Smooth muscle cell (in vitro differentiated cells): Measurements from ENCODE around the gene SHFL. TPM values are rescaled to one million over a fixed set of nuclear protein-coding genes. Genes with fewer than 3 reads are reported as not detected.

Source experiments
- DNase-seq: peaks from one replicate; lab custom pipeline; 2025; ENCODE audit not compliant: unreplicated experiment; lab: John Stamatoyannopoulos, UW
- H2AFZ ChIP-seq: fragments of 200-600 bp; sonication (generic); 2 replicates; pipeline ENCODE4 v1.6.0; 2016; ENCODE audit warnings: antibody characterized with exemption, low read depth, mild to moderate bottlenecking
- H3F3A ChIP-seq: fragments of 200-600 bp; sonication (generic); 2 replicates; pipeline ENCODE4 v1.6.0; 2017; ENCODE audit warnings: antibody characterized with exemption, low read depth
- H3K27ac ChIP-seq: fragments of 200-600 bp; sonication (generic); 2 replicates; pipeline ENCODE4 v1.5.1; 2016; ENCODE audit warnings: low read depth, mild to moderate bottlenecking
- H3K27me3 ChIP-seq: fragments of 200-600 bp; sonication (generic); 2 replicates; pipeline ENCODE4 v1.6.1; 2016; ENCODE audit warnings: low read depth, mild to moderate bottlenecking
- H3K36me3 ChIP-seq: fragments of 200-600 bp; sonication (generic); 2 replicates; pipeline ENCODE4 v1.5.1; 2016; ENCODE audit warnings: low read depth
- H3K4me1 ChIP-seq: fragments of 200-600 bp; sonication (generic); 2 replicates; pipeline ENCODE4 v1.5.1; 2016; ENCODE audit warnings: low read depth
- H3K4me2 ChIP-seq: fragments of 200-600 bp; sonication (generic); 2 replicates; pipeline ENCODE4 v1.6.0; 2016; ENCODE audit warnings: mild to moderate bottlenecking
- H3K4me3 ChIP-seq: fragments of 200-600 bp; sonication (generic); 2 replicates; pipeline ENCODE4 v1.5.1; 2016; ENCODE audit warnings: mild to moderate bottlenecking
- H3K79me2 ChIP-seq: fragments of 200-600 bp; sonication (generic); 2 replicates; pipeline ENCODE4 v1.6.0; 2016; ENCODE audit warnings: low read depth, mild to moderate bottlenecking
- H3K9ac ChIP-seq: fragments of 200-600 bp; sonication (generic); 2 replicates; pipeline ENCODE4 v1.6.0; 2016; ENCODE audit warnings: low read depth
- H3K9me3 ChIP-seq: fragments of 200-600 bp; sonication (generic); replicated peaks from 2 replicates; pipeline ENCODE4 v1.5.1; 2016; ENCODE audit warnings: low read depth
- H4K20me1 ChIP-seq: fragments of 200-600 bp; sonication (generic); 2 replicates; pipeline ENCODE4 v1.6.0; 2016; ENCODE audit warnings: low read depth
- WGBS: methylation state at CpG from one replicate; pipeline ENCODE4 v1.1.7; 2016; ENCODE audit warnings: low lambda C conversion rate; 5-methylcytosine and 5-hydroxymethylcytosine counted together
- polyA plus RNA-seq: library from polyadenylated mRNA; unstranded; fragments of >200 nt; fragmentation: Nextera tagmentation; extraction: Ambion mirVana; gene quantifications from 2 replicates; pipeline ENCODE4 v1.2.1, GENCODE V29; 2016
- total RNA-seq: library from RNA; depleted of rRNA; stranded (reverse); fragments of >200 nt; gene quantifications from 2 replicates; pipeline ENCODE4 v1.2.3, GENCODE V29; 2014
- TF ChIP-seq, protein P1 (sequence below): fragments of 200-600 bp; sonication (generic); IDR thresholded peaks from 2 replicates; pipeline ENCODE4 v1.5.1; 2017; ENCODE audit warnings: borderline replicate concordance, mild to moderate bottlenecking, antibody characterized with exemption; ENCODE audit not compliant: insufficient read depth, poor library complexity, severe bottlenecking

SHFL gene
- total and polyA plus RNA-seq, 2 experiments from 2014 or later: 15.6 to 28.7 TPM

- Histone ChIP-seq H3K27me3 (no peaks in the 10 kb centered on the region), H3K4me1 (peaks cover 10% of the 10 kb centered on the region), H3K4me2 (peak overlapping the region; percentile 94), H3K27ac (no peak overlapping the region), H3K9ac (no peak overlapping the region), H3K9me3 (no peaks in the 10 kb centered on the region), H3K79me2 (peaks cover 22% of the 10 kb centered on the region), H3F3A (peaks cover 6% of the 10 kb centered on the region), H3K36me3 (no peaks in the 10 kb centered on the region), H2AFZ (no peak overlapping the region), H3K4me3 (no peak overlapping the region), H4K20me1 (no peaks in the 10 kb centered on the region)
- WGBS: 99% methylated on average over 14 of the region's 14 CpGs
- DNase-seq: no peak
- TF ChIP-seq, protein P1, sequence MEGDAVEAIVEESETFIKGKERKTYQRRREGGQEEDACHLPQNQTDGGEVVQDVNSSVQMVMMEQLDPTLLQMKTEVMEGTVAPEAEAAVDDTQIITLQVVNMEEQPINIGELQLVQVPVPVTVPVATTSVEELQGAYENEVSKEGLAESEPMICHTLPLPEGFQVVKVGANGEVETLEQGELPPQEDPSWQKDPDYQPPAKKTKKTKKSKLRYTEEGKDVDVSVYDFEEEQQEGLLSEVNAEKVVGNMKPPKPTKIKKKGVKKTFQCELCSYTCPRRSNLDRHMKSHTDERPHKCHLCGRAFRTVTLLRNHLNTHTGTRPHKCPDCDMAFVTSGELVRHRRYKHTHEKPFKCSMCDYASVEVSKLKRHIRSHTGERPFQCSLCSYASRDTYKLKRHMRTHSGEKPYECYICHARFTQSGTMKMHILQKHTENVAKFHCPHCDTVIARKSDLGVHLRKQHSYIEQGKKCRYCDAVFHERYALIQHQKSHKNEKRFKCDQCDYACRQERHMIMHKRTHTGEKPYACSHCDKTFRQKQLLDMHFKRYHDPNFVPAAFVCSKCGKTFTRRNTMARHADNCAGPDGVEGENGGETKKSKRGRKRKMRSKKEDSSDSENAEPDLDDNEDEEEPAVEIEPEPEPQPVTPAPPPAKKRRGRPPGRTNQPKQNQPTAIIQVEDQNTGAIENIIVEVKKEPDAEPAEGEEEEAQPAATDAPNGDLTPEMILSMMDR: no peak
These were observed 21.8 kb downstream of the SHFL start for GRCh38 chr19:10107817-10108367.

GRCh38 chr19:10109528-10109927 is 23.4 kb downstream of the SHFL start:
- no peak for DNase-seq
- TF ChIP-seq, protein P1: no peak
- Histone ChIP-seq H3K9me3 (no peaks in the 10 kb centered on the region), H3K27me3 (no peaks in the 10 kb centered on the region), H3K4me3 (no peak overlapping the region), H3K36me3 (no peaks in the 10 kb centered on the region), H4K20me1 (peaks cover 3% of the 10 kb centered on the region), H2AFZ (no peak overlapping the region), H3K27ac (no peak overlapping the region), H3K9ac (no peak overlapping the region), H3F3A (peaks cover 6% of the 10 kb centered on the region), H3K4me2 (no peak overlapping the region), H3K4me1 (peaks cover 10% of the 10 kb centered on the region), H3K79me2 (peaks cover 22% of the 10 kb centered on the region)
- WGBS: 99% methylated on average over 14 of the region's 14 CpGs

DNA sequence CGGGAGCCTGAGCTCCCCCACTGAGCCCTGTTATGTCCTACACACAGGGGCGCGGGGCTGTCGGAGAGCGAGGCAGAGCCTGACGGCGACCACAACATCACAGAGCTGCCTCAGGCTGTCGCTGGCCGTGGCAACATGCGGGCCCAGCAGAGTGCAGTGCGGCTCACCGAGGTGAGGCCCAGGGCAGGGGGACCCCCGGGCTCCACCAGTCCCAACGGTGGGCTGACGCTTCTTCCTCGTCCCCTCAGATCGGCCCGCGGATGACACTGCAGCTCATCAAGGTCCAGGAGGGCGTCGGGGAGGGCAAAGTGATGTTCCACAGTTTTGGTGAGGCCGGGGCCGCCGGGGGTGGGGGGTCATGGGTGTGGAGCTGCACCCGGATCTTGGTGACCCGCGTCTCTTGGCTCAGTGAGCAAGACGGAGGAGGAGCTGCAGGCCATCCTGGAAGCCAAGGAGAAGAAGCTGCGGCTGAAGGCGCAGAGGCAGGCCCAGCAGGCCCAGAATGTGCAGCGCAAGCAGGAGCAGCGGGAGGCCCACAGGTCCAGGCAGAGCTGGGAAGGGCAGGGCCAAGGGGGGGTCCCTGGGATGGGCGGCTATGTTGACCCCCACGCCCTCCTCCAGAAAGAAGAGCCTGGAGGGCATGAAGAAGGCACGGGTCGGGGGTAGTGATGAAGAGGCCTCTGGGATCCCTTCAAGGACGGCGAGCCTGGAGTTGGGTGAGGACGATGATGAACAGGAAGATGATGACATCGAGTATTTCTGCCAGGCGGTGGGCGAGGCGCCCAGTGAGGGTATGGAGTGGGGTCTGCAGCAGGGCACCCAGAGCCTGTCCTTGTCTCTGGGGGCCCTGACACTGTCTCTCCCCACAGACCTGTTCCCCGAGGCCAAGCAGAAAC is 24.2 kb downstream of the SHFL start:
- H3K9me3 ChIP-seq: no peaks in the 10 kb centered on the region
- TF ChIP-seq, protein P1: no peak

DNA sequence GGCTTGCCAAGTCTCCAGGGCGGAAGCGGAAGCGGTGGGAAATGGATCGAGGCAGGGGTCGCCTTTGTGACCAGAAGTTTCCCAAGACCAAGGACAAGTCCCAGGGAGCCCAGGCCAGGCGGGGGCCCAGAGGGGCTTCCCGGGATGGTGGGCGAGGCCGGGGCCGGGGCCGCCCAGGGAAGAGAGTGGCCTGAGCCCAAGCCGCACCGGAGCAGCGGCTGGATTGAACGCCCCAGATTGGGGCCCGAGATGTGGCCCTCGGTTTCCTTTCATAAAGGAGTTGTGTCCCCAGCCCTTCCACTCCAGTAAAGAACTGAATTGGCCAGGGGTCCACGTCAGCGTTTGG is 24.8 kb downstream of the SHFL start:
- 97% methylated on average over 19 of the region's 19 CpGs for WGBS

More for the DNA sequence above, 24.2 kb downstream of the SHFL start:
- H3K4me2 ChIP-seq: no peak overlapping the region
- peaks cover 6% of the 10 kb centered on the region for H3F3A ChIP-seq
- H3K9ac ChIP-seq: no peak overlapping the region
- peaks cover 10% of the 10 kb centered on the region for H3K4me1 ChIP-seq
- no peak overlapping the region for H2AFZ ChIP-seq
- no peaks in the 10 kb centered on the region for H3K36me3 ChIP-seq
- H4K20me1 ChIP-seq: peaks cover 3% of the 10 kb centered on the region
- no peak for DNase-seq
- WGBS: 97% methylated on average over 44 of the region's 44 CpGs
- no peak overlapping the region for H3K4me3 ChIP-seq
- no peak overlapping the region for H3K27ac ChIP-seq
- H3K79me2 ChIP-seq: peaks cover 22% of the 10 kb centered on the region
- no peaks in the 10 kb centered on the region for H3K27me3 ChIP-seq

More for the DNA sequence above, 24.8 kb downstream of the SHFL start:
- Histone ChIP-seq H2AFZ (no peak overlapping the region), H3K27ac (no peak overlapping the region), H3K79me2 (peaks cover 22% of the 10 kb centered on the region), H3K9ac (no peak overlapping the region), H3K36me3 (no peaks in the 10 kb centered on the region), H3K4me3 (no peak overlapping the region), H3F3A (peaks cover 6% of the 10 kb centered on the region), H4K20me1 (peaks cover 3% of the 10 kb centered on the region), H3K27me3 (no peaks in the 10 kb centered on the region), H3K4me1 (peaks cover 10% of the 10 kb centered on the region), H3K4me2 (no peak overlapping the region), H3K9me3 (no peaks in the 10 kb centered on the region)
- TF ChIP-seq, protein P1: no peak
- no peak for DNase-seq
